HG03571 (cell line): ENCODE measurements around the gene C4orf50.

Experiments used
- ATAC-seq: cut with Tn5 transposase; IDR thresholded peaks from one replicate; pipeline ENCODE4 v1.9.1; 2021; ENCODE audit not compliant: unreplicated experiment

C4orf50 gene

DNA sequence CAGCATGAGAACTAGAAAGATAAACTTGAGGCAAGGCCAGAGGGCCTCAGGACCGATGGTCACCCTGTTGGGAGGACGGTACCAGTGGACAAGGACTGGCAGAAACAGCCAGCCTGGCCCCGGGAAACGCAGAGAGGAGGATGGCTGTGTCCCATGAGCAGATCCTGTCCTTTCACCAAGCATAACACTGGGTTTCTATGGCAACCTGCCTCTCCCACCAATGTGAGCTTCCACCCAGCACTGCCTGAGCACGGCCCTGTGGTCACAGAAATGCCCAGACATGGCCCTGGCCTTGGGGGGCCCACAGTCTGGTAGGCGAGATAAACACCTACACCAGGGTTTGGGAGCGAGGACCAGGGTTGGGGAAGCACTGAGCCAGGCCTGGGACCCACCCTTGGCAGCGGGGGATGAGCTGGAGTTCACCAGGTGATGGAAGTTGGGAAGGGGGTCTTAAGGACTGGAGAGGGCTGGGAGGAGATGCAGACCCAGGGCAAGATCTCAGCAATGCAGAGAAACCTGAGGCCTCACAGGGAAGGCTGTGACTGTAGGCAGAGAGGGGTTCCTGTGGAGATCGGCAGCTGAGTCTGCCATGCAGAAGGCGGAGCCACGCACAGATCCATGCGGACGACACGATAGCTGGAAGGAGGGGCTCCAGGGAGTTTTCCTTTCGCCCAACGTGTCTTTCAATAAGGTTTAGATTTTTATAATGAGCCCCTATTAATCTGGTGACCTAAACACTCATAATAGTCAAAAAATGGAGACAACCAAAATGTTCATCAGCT, 92.6 kb downstream of the C4orf50 start:
- no peak for ATAC-seq

- ATAC-seq: no peak
Measured at GRCh38 chr4:5924461-5925125, 93.6 kb downstream of the C4orf50 start.

DNA sequence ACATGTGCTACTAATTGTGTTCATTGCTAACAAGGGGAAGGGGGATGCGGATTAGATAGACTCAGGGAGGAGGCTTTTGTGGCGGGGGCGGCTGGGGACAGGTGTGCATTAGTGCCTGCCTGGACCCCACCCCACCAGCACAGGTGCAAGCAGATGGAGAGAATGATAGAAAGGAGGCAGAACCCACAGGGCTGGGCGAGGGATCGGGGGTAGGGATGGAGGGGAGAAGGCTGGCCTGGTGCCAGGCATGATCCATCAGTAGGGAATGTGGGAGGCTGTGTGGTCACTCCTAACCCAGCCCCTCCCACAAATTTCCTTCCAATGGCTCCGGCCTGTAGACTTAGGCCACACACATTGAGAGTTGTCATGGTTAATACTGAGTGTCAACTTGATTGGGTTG, 94.9 kb downstream of the C4orf50 start:
- no peak for ATAC-seq

DNA sequence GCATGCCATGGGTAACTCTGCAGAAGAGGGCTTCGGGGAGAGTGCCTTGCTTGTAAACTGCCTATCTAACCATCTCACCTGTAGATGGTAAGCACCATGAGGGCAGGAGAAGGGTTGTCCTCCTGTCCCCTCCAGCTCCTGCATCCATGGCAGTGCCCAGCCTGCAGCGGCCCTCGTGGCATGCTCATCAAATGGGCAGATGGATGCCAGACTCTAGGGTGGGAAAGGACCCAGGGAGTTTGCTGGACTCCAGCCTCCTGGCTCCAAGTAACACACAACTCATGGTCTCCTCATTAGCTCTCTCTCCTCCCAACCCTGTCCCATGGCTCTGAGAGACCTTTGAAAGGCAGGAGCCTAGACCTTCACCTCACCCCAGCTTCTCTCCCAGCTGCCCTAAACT, 95.7 kb downstream of the C4orf50 start:
- no peak for ATAC-seq

DNA sequence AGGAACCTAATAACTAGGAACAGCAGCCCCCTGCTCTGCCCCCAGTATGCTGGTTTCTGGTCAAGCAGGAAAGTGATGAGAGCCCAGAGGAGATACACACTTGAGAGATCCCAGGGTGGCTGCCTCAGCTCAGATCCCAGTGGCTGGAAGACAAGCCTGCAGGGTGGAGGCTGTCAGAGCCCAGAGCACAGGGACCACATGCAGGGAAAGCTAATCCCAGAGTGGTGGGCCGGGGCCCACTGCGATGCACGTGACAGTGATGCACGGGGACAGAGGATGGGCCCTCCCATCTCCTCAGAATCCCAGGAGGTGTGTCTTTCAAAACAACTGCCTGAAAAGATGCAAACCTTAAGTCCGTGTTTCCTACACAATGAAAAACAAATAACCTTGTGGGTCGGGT, 96.2 kb downstream of the C4orf50 start:
- no peak for ATAC-seq

GRCh38 chr4:5921101-5921980, 96.9 kb downstream of the C4orf50 start:
- ATAC-seq: no peak

DNA sequence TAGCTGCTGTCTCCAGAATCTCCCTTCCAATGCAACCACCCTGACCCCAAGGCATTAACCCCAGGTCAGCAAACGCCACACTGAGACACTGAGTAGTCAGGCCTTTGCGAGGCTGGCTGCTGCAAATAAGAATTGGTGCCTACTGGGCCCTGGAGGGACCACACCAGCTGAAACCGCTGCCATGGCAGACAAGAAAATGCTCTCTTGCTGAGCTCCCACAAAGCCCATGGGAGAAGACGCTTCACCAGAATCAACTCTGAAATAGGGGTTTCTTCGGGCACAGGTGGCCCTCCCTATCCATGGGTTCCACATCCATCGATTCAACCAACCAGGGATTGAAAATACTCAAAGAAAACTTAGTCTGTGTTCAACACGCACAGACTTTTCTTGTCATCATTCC, 98.7 kb downstream of the C4orf50 start:
- no peak for ATAC-seq

DNA sequence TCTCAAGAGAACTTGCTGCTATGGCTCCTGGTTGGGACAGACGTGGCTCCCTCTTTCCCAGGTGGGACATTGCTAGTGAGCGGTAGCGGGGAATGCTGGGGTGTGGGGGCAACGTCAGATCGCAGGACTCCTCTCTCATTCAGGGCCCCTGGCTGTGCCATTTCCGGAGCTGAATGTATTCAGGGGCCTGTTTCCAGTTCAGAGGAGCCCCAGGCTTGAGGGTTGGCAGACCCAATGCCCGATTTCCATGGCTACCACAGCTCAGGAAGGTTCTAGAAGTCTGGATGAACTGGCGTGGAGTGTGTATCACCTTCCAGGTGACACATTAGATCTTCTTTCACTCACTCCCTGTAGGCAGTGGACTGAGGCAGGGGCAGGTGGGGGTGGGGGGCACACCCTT, 99.2 kb downstream of the C4orf50 start:
- ATAC-seq: no peak

DNA sequence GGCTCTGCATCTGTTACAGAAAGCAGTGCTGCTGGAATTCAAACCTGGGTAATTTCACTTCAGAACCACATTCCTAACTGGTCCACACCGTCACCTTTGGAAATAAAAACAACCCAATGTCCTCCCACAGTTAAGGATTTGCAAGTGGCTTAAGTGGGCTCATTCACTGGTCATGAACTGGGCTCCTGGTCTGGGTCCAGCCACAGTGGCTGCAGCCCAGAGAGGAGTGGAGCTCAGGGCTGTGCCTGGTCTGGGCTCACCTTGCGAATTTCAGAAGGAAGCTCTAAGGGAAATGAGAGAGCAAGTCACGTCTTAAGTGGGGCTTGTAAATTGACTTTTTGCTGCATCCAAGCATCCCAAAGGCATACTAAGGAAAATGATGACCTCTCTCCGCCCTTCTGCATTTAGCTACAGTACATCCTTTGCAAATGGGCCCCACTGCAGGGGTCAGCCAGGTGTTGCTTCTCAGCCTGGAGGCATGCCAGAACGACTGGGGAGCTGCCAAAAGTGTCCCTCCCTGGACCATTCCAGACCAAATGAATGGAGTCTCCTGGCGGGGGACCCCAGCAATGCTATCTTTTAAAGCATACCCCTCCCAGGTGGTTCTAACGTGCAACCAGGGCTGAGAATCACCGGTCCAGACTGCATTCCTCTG, 99.8 kb downstream of the C4orf50 start:
- no peak for ATAC-seq

GRCh38 chr4:5917672-5918071, 100.6 kb downstream of the C4orf50 start:
- no peak for ATAC-seq

- ATAC-seq: no peak
Measured at GRCh38 chr4:5916229-5916628, 102.0 kb downstream of the C4orf50 start.

DNA sequence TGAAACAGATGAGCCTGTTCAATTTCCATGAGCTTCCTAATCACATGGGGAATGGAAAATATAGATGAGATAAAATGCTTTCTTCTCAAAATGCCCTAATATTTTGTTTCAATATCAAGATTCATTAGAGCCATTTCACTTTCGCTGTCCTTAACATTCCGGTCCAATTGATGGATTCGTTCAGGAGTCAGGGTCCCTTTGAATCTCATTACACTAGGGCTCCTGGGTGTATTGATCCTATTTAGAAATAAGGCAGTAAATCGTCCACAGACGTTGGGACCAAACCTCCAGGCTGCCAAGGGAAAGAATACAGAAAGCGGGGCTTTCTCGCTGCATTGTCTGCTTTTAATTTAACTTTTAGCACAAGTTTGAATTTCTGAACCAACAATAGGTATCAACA, 104.8 kb downstream of the C4orf50 start:
- ATAC-seq: no peak

DNA sequence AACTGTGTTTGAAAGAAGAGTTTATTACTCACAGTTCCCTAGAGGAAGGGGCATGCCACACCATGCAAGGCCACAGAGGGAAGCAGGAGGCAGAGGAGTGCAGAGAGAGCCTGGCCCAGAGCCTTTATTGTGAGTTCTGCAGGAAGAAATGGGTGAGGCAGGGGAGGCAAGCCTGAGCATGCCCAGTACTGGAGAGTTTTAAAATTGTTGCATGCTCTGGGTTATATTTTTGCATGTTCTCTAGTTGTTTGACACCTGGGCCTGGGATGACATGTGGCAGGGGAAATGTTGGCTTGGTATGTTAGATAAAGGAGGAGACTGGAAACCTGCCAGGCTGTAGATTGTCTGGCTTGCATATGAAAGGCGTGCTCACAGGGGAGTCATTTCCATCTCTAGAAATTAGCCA, 105.6 kb downstream of the C4orf50 start:
- no peak for ATAC-seq

DNA sequence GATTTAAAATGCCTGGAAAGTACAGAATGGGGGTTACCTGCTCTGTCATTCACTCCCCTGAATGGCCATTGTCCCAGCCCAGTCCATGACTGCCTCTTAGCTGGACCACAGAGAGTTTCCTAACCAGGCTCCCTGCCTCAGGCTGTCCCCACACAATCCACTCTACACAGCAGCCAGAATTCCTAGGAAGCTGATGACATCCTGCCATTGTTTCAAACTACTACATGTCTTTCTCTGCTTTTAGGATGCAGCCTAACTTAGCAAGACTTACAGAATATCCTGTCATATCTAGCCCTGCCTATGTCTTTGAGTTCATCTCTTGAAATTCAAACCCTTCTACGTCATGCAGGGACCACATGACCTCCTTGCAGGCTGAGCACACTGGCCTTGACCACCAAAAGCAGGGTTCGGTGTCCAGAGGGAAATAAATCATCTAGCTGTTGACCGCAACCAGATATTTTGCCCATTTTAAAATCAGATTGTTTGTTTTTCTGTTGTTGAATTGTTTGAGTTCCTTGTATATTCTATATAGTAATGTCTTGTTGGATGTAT, 109.3 kb downstream of the C4orf50 start:
- ATAC-seq: no peak

- ATAC-seq: no peak
Measured at GRCh38 chr4:5906191-5906590, 112.0 kb downstream of the C4orf50 start.

GRCh38 chr4:5905714-5906113, 112.5 kb downstream of the C4orf50 start:
- ATAC-seq: no peak

GRCh38 chr4:5900844-5901243, 117.4 kb downstream of the C4orf50 start:
- no peak for ATAC-seq

DNA sequence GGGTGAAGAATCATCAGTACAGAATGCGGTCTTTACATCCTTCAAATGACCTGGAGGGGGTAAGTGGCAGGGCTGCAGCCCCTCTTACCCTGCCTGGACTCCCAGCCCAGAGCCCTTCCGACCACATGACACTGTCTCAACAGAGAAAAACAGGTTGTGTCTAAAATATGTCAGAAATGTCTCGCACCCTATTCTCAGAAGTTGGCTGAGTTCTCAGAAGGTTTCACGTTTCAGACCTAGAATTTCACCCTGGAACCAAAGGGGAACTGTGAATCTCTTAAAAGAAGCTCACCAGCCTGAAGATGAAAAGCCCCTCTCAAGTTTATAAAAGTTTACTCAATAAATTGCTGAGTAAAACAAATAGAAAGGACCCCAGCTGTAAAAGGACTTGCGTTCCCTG, 118.3 kb downstream of the C4orf50 start:
- ATAC-seq: no peak

DNA sequence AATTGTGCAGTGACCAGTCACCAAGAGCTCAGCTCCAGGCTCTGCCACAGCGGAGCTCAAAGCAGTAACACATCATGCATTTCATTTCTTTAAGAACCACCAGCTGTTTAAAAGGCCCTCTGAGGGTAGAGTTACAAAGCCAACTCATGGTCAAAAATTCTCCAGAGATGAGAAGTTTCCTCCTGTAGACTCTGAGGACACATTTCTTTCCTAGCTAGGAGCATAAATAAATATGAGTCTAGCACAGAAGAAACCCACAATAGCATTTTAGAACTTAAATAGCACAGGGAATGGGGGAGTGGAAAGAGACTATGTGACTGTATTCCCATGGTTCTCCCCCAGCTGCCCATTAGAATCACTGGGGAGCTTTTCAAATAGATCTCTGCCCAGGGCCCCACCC, 118.8 kb downstream of the C4orf50 start:
- ATAC-seq: no peak

DNA sequence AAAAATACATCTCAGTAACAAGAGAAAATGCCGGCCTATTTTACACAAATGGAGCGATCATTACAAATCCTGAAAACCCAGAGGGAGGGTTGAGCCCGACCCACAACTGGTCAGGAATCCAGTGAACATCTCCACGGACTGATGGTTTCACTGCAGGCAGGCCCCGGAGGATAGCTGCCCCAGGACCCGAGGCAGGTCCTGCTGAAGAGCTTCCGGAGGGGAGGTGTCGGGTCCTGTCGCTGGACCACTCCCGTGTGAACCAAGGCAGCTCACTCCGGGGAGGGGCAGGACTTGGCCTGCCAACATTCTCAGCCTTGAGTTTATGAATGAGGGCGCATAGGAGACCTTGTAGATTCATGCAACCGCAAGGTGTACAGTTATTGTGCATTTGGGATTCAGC, 120.6 kb downstream of the C4orf50 start:
- ATAC-seq: no peak

- no peak for ATAC-seq
Measured at GRCh38 chr4:5895287-5895686, 122.9 kb downstream of the C4orf50 start.
